Mesenchymal stem cell (in vitro differentiated cells and primary cell): ENCODE results near the gene KIF3A.
A peak's percentile ranks its signal among the peaks of the same experiment; 100 is the strongest.

Source experiments
- DNase-seq: peaks from one replicate; pipeline ENCODE4 v3.0.0-alpha.2; 2013
- H2AFZ ChIP-seq: one replicate; pipeline ENCODE4 v1.6.1; 2013; ENCODE audit warnings: low read depth, mild to moderate bottlenecking, control low read depth, inconsistent platforms, low read length, moderate library complexity
- H2AK5ac ChIP-seq: 2 replicates; pipeline ENCODE4 v1.6.1; 2013; ENCODE audit warnings: low read length, moderate library complexity, mild to moderate bottlenecking, inconsistent platforms; ENCODE audit not compliant: severe bottlenecking
- H2BK120ac ChIP-seq: one replicate; pipeline ENCODE4 v1.6.1; 2013; ENCODE audit warnings: low read depth, mild to moderate bottlenecking, inconsistent platforms, low read length, moderate library complexity
- H2BK12ac ChIP-seq, 2 experiments: one replicate each; pipeline ENCODE4 v1.6.1; 2013; ENCODE audit warnings: inconsistent platforms in 2 of 2, low read length in 2 of 2, mild to moderate bottlenecking in 2 of 2, moderate library complexity in 2 of 2, control low read depth in 1 of 2
- H2BK15ac ChIP-seq: one replicate; pipeline ENCODE4 v1.6.1; 2013; ENCODE audit warnings: mild to moderate bottlenecking, low read depth, inconsistent platforms; ENCODE audit not compliant: poor library complexity, severe bottlenecking
- H2BK5ac ChIP-seq: 2 replicates; pipeline ENCODE4 v1.6.1; 2013; ENCODE audit warnings: low read depth, mild to moderate bottlenecking, low read length, control low read depth, inconsistent platforms; ENCODE audit not compliant: poor library complexity, severe bottlenecking
- H3K14ac ChIP-seq, 2 experiments: one replicate each; pipeline ENCODE4 v1.6.1; 2013; ENCODE audit warnings: inconsistent platforms in 2 of 2, low read length in 2 of 2, control low read depth in 1 of 2, mild to moderate bottlenecking in 1 of 2, moderate library complexity in 1 of 2
- H3K18ac ChIP-seq, 2 experiments: one replicate each; pipeline ENCODE4 v1.6.1; 2013; ENCODE audit warnings: inconsistent platforms in 2 of 2, low read length in 2 of 2, control low read depth in 1 of 2, low read depth in 1 of 2, mild to moderate bottlenecking in 1 of 2
- H3K23ac ChIP-seq, 2 experiments: one replicate each; pipeline ENCODE4 v1.6.1; 2013; ENCODE audit warnings: inconsistent platforms in 2 of 2, low read length in 2 of 2, mild to moderate bottlenecking in 2 of 2, moderate library complexity in 2 of 2, control low read depth in 1 of 2
- H3K27ac ChIP-seq: 2 replicates; pipeline ENCODE4 v1.5.1; 2013; ENCODE audit warnings: mild to moderate bottlenecking, moderate library complexity, low read length, control low read depth, inconsistent platforms; ENCODE audit not compliant: poor library complexity, severe bottlenecking
- H3K27me3 ChIP-seq, 2 experiments: 2 replicates each; pipeline versions ENCODE4 v1.6.1 to v1.7.0; 2013; ENCODE audit warnings: low read length in 2 of 2, mild to moderate bottlenecking in 2 of 2, moderate library complexity in 2 of 2, control low read depth in 1 of 2, inconsistent platforms in 1 of 2; ENCODE audit not compliant: control insufficient read depth in 1 of 2, insufficient read depth in 1 of 2
- H3K36me3 ChIP-seq, 2 experiments: 2 replicates each; pipeline versions ENCODE4 v1.6.1 to v1.7.0; 2013; ENCODE audit warnings: low read length in 2 of 2, control low read depth in 1 of 2, inconsistent platforms in 1 of 2, low read depth in 1 of 2, mild to moderate bottlenecking in 1 of 2; ENCODE audit not compliant: insufficient read depth in 2 of 2, control insufficient read depth in 1 of 2
- H3K4ac ChIP-seq, 2 experiments: one replicate each; pipeline ENCODE4 v1.6.1; 2013; ENCODE audit warnings: inconsistent platforms in 2 of 2, low read length in 2 of 2, mild to moderate bottlenecking in 2 of 2, moderate library complexity in 2 of 2, control low read depth in 1 of 2, low read depth in 1 of 2
- H3K4me1 ChIP-seq: 2 replicates; pipeline ENCODE4 v1.6.1; 2013; ENCODE audit warnings: low read depth, low read length, control low read depth; ENCODE audit not compliant: control insufficient read depth, insufficient read depth
- H3K4me2 ChIP-seq: 2 replicates; pipeline ENCODE4 v1.6.1; 2013; ENCODE audit warnings: low read length, mild to moderate bottlenecking, inconsistent platforms; ENCODE audit not compliant: poor library complexity, severe bottlenecking
- H3K4me3 ChIP-seq, 2 experiments: 2 replicates each; pipeline versions ENCODE4 v1.5.1 to v1.7.0; 2013; ENCODE audit warnings: low read length in 2 of 2, mild to moderate bottlenecking in 2 of 2, control low read depth in 1 of 2, low read depth in 1 of 2; ENCODE audit not compliant: insufficient read depth in 1 of 2
- H3K79me1 ChIP-seq: replicated peaks from 2 replicates; pipeline ENCODE4 v1.6.1; 2013; ENCODE audit warnings: mild to moderate bottlenecking, control low read depth, low read length, inconsistent platforms; ENCODE audit not compliant: poor library complexity, severe bottlenecking
- H3K9ac ChIP-seq: 2 replicates; pipeline ENCODE4 v1.7.0; 2013; ENCODE audit warnings: mild to moderate bottlenecking, low read length, moderate library complexity
- H3K9me3 ChIP-seq: 2 replicates; pipeline ENCODE4 v1.7.0; 2013; ENCODE audit warnings: mild to moderate bottlenecking, low read length; ENCODE audit not compliant: control insufficient read depth
- H4K8ac ChIP-seq: one replicate; pipeline ENCODE4 v1.6.1; 2013; ENCODE audit warnings: inconsistent platforms, mild to moderate bottlenecking, low read length, moderate library complexity
- H4K91ac ChIP-seq: one replicate; pipeline ENCODE4 v1.6.1; 2013; ENCODE audit warnings: mild to moderate bottlenecking, low read length, inconsistent platforms
- WGBS: methylation state at CpG from one replicate; pipeline ENCODE4 v1.1.7; 2013; ENCODE audit warnings: mixed read lengths; 5-methylcytosine and 5-hydroxymethylcytosine counted together

Gene KIF3A

DNA sequence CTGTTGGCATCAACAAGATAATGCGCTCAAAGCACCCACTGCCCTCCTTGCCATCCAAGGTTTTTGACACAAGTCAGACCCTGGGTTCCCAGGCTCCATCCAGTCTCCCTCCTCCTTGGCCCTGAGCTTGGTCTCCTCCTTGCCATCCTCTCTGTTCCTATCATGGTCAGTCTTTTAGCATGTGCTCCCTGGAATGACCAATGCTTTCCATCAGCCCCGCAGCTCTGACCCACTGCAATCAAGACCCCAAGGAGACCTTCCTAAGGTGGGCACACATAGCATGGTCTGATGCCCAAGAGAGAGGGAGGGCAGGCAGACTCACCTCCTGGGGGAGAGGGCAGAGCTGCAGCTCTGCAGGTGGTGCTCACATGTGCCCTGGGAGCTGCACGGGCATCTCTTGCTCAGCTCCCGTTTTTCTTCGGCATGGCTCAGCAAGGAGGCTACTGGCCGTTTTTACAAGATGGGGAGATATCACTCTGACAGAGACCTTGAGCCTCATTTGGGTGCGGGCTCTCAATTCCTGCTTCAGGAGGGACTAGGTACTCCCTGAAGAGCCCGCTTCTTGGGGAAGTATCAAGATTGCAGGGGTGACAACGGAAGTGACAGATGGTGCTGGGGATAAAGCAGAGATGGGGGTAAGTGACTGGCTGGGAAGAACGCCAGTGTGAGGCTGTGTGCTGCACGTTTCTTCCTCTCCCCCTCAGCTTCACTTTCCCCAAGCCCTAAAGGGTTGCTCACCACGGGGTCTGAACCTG is 36.4 kb upstream of the KIF3A start:
- Histone ChIP-seq H3K4me1 (peaks cover 50% of the 10 kb centered on the region), H4K8ac (no peak overlapping the region), H2BK120ac (no peak overlapping the region), H3K14ac (no peak overlapping the region), H3K4me2 (no peak overlapping the region), H3K36me3 (peaks cover 0 to 23% of the 10 kb centered on the region in 2 experiments), H3K9me3 (no peaks in the 10 kb centered on the region), H2BK5ac (no peak overlapping the region), H3K27me3 (peaks cover 0 to 2% of the 10 kb centered on the region in 2 experiments), H3K4me3 (no peak overlapping the region), H3K18ac (no peak overlapping the region), H4K91ac (peak overlapping the region; percentile 10), H3K4ac (peak overlapping the region in 1 of 2 experiments; percentile 17), H3K23ac (no peak overlapping the region), H3K27ac (no peak overlapping the region), H2AK5ac (peak overlapping the region; percentile 84), H2BK15ac (no peak overlapping the region), H2BK12ac (peak overlapping the region in 1 of 2 experiments; percentile 11), H3K9ac (no peak overlapping the region), H3K79me1 (peaks cover 46% of the 10 kb centered on the region), H2AFZ (no peak overlapping the region)
- no peak for DNase-seq
- 95% methylated on average over 10 of the region's 12 CpGs for WGBS

- peaks cover 0 to 23% of the 10 kb centered on the region in 2 experiments for H3K36me3 ChIP-seq
- H2BK120ac ChIP-seq = no peak overlapping the region
- no peak overlapping the region for H4K91ac ChIP-seq
- H3K4me1 ChIP-seq = peaks cover 54% of the 10 kb centered on the region
- H3K79me1 ChIP-seq = peaks cover 49% of the 10 kb centered on the region
- no peak overlapping the region for H3K14ac ChIP-seq
- no peak overlapping the region for H3K9ac ChIP-seq
- no peak overlapping the region for H4K8ac ChIP-seq
- no peak overlapping the region for H2BK15ac ChIP-seq
- H2BK12ac ChIP-seq = peak overlapping the region in 1 of 2 experiments; percentile 11
- no peak overlapping the region for H3K4ac ChIP-seq
- H3K27me3 ChIP-seq = no peaks in the 10 kb centered on the region
- no peak overlapping the region for H2AFZ ChIP-seq
- no peak overlapping the region for H3K27ac ChIP-seq
- WGBS = 95% methylated on average over 5 of the region's 5 CpGs
- no peak overlapping the region for H3K18ac ChIP-seq
- no peak overlapping the region for H3K23ac ChIP-seq
- DNase-seq = no peak
- peak overlapping the region; percentile 88 for H2AK5ac ChIP-seq
- H3K4me2 ChIP-seq = no peak overlapping the region
- no peak overlapping the region for H2BK5ac ChIP-seq
- no peaks in the 10 kb centered on the region for H3K9me3 ChIP-seq
- no peak overlapping the region for H3K4me3 ChIP-seq
Observed at GRCh38 chr5:132773114-132773513, 35.8 kb upstream of the KIF3A start.

GRCh38 chr5:132772291-132773070 is 35.1 kb upstream of the KIF3A start:
- Histone ChIP-seq H3K4me1 (peaks cover 54% of the 10 kb centered on the region), H3K18ac (peak overlapping the region; percentile 56 to 82), H3K79me1 (peaks cover 46% of the 10 kb centered on the region), H2BK15ac (no peak overlapping the region), H2BK120ac (no peak overlapping the region), H3K4me3 (no peak overlapping the region), H3K4me2 (no peak overlapping the region), H2BK5ac (no peak overlapping the region), H2AK5ac (peak overlapping the region; percentile 88), H2BK12ac (peak overlapping the region in 1 of 2 experiments; percentile 28), H3K14ac (no peak overlapping the region), H3K36me3 (peaks cover 0 to 23% of the 10 kb centered on the region in 2 experiments), H3K23ac (peak overlapping the region in 1 of 2 experiments; percentile 48), H3K9me3 (no peaks in the 10 kb centered on the region), H4K91ac (no peak overlapping the region), H4K8ac (peak overlapping the region; percentile 7), H2AFZ (no peak overlapping the region), H3K27ac (no peak overlapping the region), H3K27me3 (no peaks in the 10 kb centered on the region), H3K4ac (peak overlapping the region in 1 of 2 experiments; percentile 46), H3K9ac (no peak overlapping the region)
- DNase-seq = no peak
- 95% methylated on average over 7 of the region's 8 CpGs for WGBS

DNA sequence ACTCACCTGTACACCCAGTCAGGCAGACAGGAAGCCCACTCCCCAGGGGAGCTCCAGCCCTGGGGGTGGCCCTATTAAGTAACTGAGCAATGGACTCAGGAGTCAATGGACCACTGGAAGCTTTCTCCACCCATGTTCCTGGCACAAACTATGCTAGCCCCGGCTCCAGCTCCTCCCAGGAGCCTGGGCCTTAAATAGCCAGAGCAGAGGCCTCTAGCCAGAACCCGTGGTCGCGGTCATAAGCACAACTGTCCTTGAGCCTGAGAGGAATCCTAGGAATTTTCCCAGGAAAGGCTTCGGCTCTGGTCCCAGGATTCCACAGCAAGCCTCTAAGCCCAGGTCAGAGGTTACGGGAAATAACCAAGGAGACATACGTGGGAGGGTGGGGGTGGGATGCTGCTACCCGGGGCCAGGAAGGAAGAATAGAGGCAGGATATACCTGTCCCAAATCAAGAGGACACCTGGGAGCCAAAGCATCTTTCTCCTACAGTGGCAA is 34.2 kb upstream of the KIF3A start:
- WGBS = 20% methylated on average over 7 of the region's 8 CpGs
- H3K4me2 ChIP-seq = no peak overlapping the region
- H3K36me3 ChIP-seq = peaks cover 0 to 23% of the 10 kb centered on the region in 2 experiments
- peak overlapping the region; percentile 13 to 56 for H3K18ac ChIP-seq
- DNase-seq = peak; percentile 93
- H2AK5ac ChIP-seq = no peak overlapping the region
- peak overlapping the region; percentile 5 for H3K27ac ChIP-seq
- no peak overlapping the region for H3K9ac ChIP-seq
- H3K14ac ChIP-seq = no peak overlapping the region
- H3K4me3 ChIP-seq = no peak overlapping the region
- H2BK120ac ChIP-seq = peak overlapping the region; percentile 68
- no peak overlapping the region for H4K91ac ChIP-seq
- H3K9me3 ChIP-seq = no peaks in the 10 kb centered on the region
- no peak overlapping the region for H3K4ac ChIP-seq
- H2BK15ac ChIP-seq = peak overlapping the region; percentile 29
- H2BK12ac ChIP-seq = peak overlapping the region in 1 of 2 experiments; percentile 37
- no peak overlapping the region for H2AFZ ChIP-seq
- no peaks in the 10 kb centered on the region for H3K27me3 ChIP-seq
- no peak overlapping the region for H2BK5ac ChIP-seq
- peak overlapping the region in 1 of 2 experiments; percentile 9 for H3K23ac ChIP-seq
- peaks cover 53% of the 10 kb centered on the region for H3K79me1 ChIP-seq
- H3K4me1 ChIP-seq = peaks cover 58% of the 10 kb centered on the region
- H4K8ac ChIP-seq = peak overlapping the region; percentile 27
